SU-DHL-6 (cell line): ENCODE data around the gene DIO3.

Source experiments
- EZH2phosphoT487 ChIP-seq: fragments of 200-600 bp; sonication (generic), shearing (Covaris generic); conservative IDR thresholded peaks from 2 replicates; pipeline ENCODE4 v1.6.1; 2018; ENCODE audit warnings: mild to moderate bottlenecking, antibody characterized with exemption, low read length, moderate library complexity, mixed read lengths
- TF ChIP-seq, protein P1 (sequence below): fragments of 200-600 bp; sonication (generic); IDR thresholded peaks from one replicate; pipeline ENCODE4 v1.5.1; 2017; ENCODE audit warnings: antibody characterized with exemption, mild to moderate bottlenecking, low read length, moderate library complexity; ENCODE audit not compliant: insufficient read depth, poor library complexity, severe bottlenecking

DNA sequence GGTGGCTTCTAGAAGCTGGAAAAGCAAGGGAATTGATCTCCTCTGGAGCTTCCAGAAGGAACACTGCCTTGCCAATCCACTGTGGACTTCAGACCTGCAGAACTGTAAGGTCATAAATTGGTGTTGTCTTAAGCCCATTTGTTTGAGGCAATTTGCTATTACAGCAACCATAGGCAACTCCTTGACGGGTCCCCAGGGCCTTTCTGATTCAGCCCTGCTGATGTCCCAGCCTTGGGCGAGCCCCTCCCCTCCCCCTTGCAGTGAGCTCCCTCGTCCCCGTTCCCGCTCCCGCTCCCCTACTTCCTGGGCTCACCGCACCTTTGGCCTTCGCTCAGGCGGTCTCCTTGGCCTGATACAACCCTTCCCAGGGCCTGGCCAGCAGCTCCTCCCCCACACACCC is 18.9 kb upstream of the DIO3 start:
- TF ChIP-seq, protein P1, sequence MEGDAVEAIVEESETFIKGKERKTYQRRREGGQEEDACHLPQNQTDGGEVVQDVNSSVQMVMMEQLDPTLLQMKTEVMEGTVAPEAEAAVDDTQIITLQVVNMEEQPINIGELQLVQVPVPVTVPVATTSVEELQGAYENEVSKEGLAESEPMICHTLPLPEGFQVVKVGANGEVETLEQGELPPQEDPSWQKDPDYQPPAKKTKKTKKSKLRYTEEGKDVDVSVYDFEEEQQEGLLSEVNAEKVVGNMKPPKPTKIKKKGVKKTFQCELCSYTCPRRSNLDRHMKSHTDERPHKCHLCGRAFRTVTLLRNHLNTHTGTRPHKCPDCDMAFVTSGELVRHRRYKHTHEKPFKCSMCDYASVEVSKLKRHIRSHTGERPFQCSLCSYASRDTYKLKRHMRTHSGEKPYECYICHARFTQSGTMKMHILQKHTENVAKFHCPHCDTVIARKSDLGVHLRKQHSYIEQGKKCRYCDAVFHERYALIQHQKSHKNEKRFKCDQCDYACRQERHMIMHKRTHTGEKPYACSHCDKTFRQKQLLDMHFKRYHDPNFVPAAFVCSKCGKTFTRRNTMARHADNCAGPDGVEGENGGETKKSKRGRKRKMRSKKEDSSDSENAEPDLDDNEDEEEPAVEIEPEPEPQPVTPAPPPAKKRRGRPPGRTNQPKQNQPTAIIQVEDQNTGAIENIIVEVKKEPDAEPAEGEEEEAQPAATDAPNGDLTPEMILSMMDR, result no peak
- no peak for TF ChIP-seq EZH2phosphoT487
